DOHH2 (cell line): ENCODE measurements around the gene EFNA3.

Source experiments
- EZH2phosphoT487 ChIP-seq: fragments of 200-600 bp; sonication (generic); IDR thresholded peaks from 2 replicates; pipeline ENCODE4 v1.6.1; 2017; ENCODE audit warnings: borderline replicate concordance, mild to moderate bottlenecking, antibody characterized with exemption, low read length, moderate library complexity, mixed read lengths
- TF ChIP-seq, protein P1 (sequence below): fragments of 200-600 bp; sonication (generic); IDR thresholded peaks from one replicate; pipeline ENCODE4 v1.5.1; 2014; ENCODE audit warnings: antibody characterized with exemption, mild to moderate bottlenecking, low read depth, low read length; ENCODE audit not compliant: poor library complexity, severe bottlenecking

DNA sequence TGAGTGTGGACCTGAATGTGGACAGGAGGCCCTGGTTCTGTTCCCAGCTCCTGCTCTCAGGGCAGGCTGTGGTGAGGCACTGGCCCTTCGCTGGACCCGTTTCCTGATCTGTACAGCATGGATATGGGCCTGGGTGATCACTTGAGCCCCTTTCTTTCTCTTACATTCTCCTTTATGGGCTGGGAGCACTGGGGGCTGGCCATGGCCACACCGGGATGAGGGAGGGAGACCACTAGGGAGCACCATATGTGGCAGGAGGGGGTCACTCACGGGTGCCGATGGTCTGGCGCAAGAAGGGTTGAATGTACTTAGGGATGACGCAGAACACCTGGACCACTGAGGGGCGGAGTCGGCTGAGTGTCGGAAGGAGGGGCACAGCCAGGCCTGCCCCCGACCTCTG lies 47.7 kb upstream of the EFNA3 start:
- TF ChIP-seq, protein P1, sequence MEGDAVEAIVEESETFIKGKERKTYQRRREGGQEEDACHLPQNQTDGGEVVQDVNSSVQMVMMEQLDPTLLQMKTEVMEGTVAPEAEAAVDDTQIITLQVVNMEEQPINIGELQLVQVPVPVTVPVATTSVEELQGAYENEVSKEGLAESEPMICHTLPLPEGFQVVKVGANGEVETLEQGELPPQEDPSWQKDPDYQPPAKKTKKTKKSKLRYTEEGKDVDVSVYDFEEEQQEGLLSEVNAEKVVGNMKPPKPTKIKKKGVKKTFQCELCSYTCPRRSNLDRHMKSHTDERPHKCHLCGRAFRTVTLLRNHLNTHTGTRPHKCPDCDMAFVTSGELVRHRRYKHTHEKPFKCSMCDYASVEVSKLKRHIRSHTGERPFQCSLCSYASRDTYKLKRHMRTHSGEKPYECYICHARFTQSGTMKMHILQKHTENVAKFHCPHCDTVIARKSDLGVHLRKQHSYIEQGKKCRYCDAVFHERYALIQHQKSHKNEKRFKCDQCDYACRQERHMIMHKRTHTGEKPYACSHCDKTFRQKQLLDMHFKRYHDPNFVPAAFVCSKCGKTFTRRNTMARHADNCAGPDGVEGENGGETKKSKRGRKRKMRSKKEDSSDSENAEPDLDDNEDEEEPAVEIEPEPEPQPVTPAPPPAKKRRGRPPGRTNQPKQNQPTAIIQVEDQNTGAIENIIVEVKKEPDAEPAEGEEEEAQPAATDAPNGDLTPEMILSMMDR: no peak
- TF ChIP-seq EZH2phosphoT487: no peak
